HCT116 (cell line): ENCODE results near the gene CSNK1D. TPM values are rescaled to one million over a fixed set of nuclear protein-coding genes. Genes with fewer than 3 reads are reported as not detected.

Experiments used
- CBX3 ChIP-seq: IDR thresholded peaks from 2 replicates; pipeline ENCODE4 v1.6.1; 2012; ENCODE audit warnings: low read depth
- EZH2 ChIP-seq: fragments of 200-600 bp; sonication (generic); IDR thresholded peaks from 2 replicates; pipeline ENCODE4 v1.6.1; 2017; ENCODE audit warnings: antibody characterized with exemption, mixed run types
- EZH2phosphoT487 ChIP-seq: fragments of 200-600 bp; IDR thresholded peaks from 2 replicates; pipeline ENCODE4 v1.6.1; 2018; ENCODE audit warnings: antibody characterized with exemption, borderline replicate concordance
- SRF ChIP-seq: IDR thresholded peaks from 2 replicates; pipeline ENCODE4 v1.6.1; 2012; ENCODE audit warnings: low read depth
- TCF7L2 ChIP-seq: IDR thresholded peaks from 2 replicates; pipeline ENCODE4 v1.7.0; 2011; ENCODE audit warnings: borderline replicate concordance, inconsistent platforms; ENCODE audit not compliant: insufficient read depth, insufficient read length; ENCODE audit errors: extremely low read depth
- YY1 ChIP-seq: IDR thresholded peaks from 2 replicates; pipeline ENCODE4 v1.6.1; 2011; ENCODE audit warnings: low read length, low read depth, moderate library complexity, mild to moderate bottlenecking; ENCODE audit not compliant: insufficient replicate concordance; ENCODE audit errors: extremely low read depth
- ZFX ChIP-seq: fragments of 450-650 bp; IDR thresholded peaks from 2 replicates; pipeline ENCODE4 v1.6.1; 2017
- ZNF274 ChIP-seq: fragments of 200-500 bp; sonication (Bioruptor generic); IDR thresholded peaks from 2 replicates; pipeline ENCODE4 v1.6.1; 2014; ENCODE audit warnings: mild to moderate bottlenecking, low read depth, low read length, inconsistent platforms
- total RNA-seq: library from RNA; stranded (reverse); gene quantifications from one replicate; pipeline ENCODE4 v1.2.1, GENCODE V29; 2021; ENCODE audit not compliant: unreplicated experiment
- TF ChIP-seq, protein P1 (sequence below): IDR thresholded peaks from 2 replicates; pipeline ENCODE4 v1.6.1; 2012; ENCODE audit warnings: low read depth
- TF ChIP-seq, protein P2 (sequence below): IDR thresholded peaks from 2 replicates; pipeline ENCODE4 v1.6.1; 2012
- TF ChIP-seq, protein P3 (sequence below), 3 experiments: fragments of 200-600 bp in 1 of 3; sonication (generic) in 1 of 3; IDR thresholded peaks in 2 of 3; conservative IDR thresholded peaks in 1 of 3; 2 replicates each; pipeline ENCODE4 v1.5.1; 2012 to 2017; ENCODE audit warnings: low read depth in 2 of 3, low read length in 2 of 3, antibody characterized with exemption in 1 of 3, borderline replicate concordance in 1 of 3, control low read depth in 1 of 3, mild to moderate bottlenecking in 1 of 3, mixed read lengths in 1 of 3, mixed run types in 1 of 3, moderate library complexity in 1 of 3; ENCODE audit not compliant: insufficient read depth in 1 of 3

Gene CSNK1D
- total RNA-seq, 1 experiment from 2014 or later: 176 TPM

DNA sequence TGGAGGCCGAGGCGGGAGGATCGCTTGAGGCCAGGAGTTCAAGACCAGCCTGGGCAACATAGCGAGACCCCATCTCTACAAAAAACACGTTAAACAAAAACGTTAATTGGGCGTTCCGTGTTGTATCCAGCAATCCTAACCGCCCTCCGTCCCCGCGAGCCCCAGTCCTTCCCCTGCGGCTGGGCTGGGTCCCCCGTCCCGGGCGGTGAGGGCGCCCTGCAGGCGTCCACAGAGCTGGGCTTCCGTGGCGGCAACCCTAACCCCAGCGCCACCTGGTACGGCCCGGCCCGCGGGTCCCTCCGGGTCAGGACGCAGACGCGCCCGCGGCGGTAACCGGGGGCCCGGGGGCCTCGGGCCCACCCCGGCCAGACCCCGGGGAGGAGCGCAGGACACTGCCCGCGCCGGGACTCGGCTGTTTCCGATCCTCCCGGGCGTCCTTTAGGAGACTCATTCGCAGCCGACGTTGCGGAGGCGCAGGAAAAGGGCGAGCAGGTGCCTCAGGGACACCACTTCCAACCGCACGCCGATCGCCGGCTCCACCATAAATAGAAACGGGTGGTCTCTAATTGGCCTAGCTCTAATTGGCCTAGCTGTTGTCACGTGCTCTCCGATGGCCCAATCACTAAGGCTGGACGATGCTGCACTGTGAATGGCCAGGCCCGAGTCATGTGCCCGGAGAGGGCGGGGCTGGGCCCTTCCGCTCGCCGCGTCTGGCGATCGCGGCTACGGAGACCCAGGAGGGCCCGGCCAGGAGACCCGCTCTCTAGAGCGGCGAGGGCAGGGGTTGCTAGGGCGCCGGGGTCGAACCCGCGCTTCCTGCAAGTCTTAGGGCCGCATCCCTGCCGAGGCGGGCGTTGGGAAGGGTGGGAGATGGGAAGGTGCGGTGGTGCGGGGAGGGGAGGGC is 19.0 kb upstream of the CSNK1D start (continued):
- TF ChIP-seq, protein P1, sequence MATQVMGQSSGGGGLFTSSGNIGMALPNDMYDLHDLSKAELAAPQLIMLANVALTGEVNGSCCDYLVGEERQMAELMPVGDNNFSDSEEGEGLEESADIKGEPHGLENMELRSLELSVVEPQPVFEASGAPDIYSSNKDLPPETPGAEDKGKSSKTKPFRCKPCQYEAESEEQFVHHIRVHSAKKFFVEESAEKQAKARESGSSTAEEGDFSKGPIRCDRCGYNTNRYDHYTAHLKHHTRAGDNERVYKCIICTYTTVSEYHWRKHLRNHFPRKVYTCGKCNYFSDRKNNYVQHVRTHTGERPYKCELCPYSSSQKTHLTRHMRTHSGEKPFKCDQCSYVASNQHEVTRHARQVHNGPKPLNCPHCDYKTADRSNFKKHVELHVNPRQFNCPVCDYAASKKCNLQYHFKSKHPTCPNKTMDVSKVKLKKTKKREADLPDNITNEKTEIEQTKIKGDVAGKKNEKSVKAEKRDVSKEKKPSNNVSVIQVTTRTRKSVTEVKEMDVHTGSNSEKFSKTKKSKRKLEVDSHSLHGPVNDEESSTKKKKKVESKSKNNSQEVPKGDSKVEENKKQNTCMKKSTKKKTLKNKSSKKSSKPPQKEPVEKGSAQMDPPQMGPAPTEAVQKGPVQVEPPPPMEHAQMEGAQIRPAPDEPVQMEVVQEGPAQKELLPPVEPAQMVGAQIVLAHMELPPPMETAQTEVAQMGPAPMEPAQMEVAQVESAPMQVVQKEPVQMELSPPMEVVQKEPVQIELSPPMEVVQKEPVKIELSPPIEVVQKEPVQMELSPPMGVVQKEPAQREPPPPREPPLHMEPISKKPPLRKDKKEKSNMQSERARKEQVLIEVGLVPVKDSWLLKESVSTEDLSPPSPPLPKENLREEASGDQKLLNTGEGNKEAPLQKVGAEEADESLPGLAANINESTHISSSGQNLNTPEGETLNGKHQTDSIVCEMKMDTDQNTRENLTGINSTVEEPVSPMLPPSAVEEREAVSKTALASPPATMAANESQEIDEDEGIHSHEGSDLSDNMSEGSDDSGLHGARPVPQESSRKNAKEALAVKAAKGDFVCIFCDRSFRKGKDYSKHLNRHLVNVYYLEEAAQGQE: no peak
- TF ChIP-seq ZFX: peak; percentile 96; the same call in 1 of the 2 replicates
- peak; percentile 78 for TF ChIP-seq YY1
- no peak for TF ChIP-seq EZH2
- no peak for TF ChIP-seq EZH2phosphoT487
- TF ChIP-seq, protein P2, sequence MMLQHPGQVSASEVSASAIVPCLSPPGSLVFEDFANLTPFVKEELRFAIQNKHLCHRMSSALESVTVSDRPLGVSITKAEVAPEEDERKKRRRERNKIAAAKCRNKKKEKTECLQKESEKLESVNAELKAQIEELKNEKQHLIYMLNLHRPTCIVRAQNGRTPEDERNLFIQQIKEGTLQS: no peak
- no peak; the same call in 1 of the 2 replicates for TF ChIP-seq SRF
- TF ChIP-seq CBX3: no peak
- TF ChIP-seq ZNF274: no peak
- TF ChIP-seq TCF7L2: no peak
- TF ChIP-seq, protein P3, sequence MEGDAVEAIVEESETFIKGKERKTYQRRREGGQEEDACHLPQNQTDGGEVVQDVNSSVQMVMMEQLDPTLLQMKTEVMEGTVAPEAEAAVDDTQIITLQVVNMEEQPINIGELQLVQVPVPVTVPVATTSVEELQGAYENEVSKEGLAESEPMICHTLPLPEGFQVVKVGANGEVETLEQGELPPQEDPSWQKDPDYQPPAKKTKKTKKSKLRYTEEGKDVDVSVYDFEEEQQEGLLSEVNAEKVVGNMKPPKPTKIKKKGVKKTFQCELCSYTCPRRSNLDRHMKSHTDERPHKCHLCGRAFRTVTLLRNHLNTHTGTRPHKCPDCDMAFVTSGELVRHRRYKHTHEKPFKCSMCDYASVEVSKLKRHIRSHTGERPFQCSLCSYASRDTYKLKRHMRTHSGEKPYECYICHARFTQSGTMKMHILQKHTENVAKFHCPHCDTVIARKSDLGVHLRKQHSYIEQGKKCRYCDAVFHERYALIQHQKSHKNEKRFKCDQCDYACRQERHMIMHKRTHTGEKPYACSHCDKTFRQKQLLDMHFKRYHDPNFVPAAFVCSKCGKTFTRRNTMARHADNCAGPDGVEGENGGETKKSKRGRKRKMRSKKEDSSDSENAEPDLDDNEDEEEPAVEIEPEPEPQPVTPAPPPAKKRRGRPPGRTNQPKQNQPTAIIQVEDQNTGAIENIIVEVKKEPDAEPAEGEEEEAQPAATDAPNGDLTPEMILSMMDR (IDR thresholded peaks at IDR 0.05 in 2 of 3, conservative IDR thresholded peaks at IDR 0.05 in 1 of 3; ENCODE audit: borderline replicate concordance in 1 of 3, insufficient read depth in 1 of 3, low read depth in 2 of 3, low read length in 2 of 3): no peak
